GM23338 (cell line): ENCODE data around the gene PGPEP1. TPM values are rescaled to one million over a fixed set of nuclear protein-coding genes. Genes with fewer than 3 reads are reported as not detected.

ENCODE experiments used
- ATAC-seq: fragments of 200-7000 bp; cut with Tn5 transposase; 3 replicates; pipeline ENCODE4 v1.9.1; 2020
- DNase-seq: peaks from one replicate; pipeline ENCODE4 v3.0.0-alpha.2; 2015; ENCODE audit warnings: low spot score
- H2AFZ ChIP-seq: fragments of 200-600 bp; sonication (generic); 2 replicates; pipeline ENCODE4 v1.8.0; 2016; ENCODE audit warnings: antibody characterized with exemption, mild to moderate bottlenecking, moderate library complexity
- H3F3A ChIP-seq: fragments of 200-600 bp; sonication (generic); replicated peaks from 2 replicates; pipeline ENCODE4 v1.8.0; 2017; ENCODE audit warnings: antibody characterized with exemption, mixed run types, low read depth
- H3K27ac ChIP-seq: fragments of 200-600 bp; sonication (generic); 2 replicates; pipeline ENCODE4 v1.6.1; 2016; ENCODE audit warnings: low read depth
- H3K27me3 ChIP-seq: fragments of 200-600 bp; sonication (generic); 2 replicates; pipeline ENCODE4 v1.8.0; 2016; ENCODE audit warnings: mild to moderate bottlenecking, mixed run types, moderate library complexity; ENCODE audit not compliant: insufficient read depth
- H3K36me3 ChIP-seq: fragments of 200-600 bp; sonication (generic); 2 replicates; pipeline ENCODE4 v1.8.0; 2016; ENCODE audit warnings: mild to moderate bottlenecking; ENCODE audit not compliant: insufficient read depth
- H3K4me1 ChIP-seq: fragments of 200-600 bp; sonication (generic); 2 replicates; pipeline ENCODE4 v1.8.0; 2016; ENCODE audit warnings: mild to moderate bottlenecking, moderate library complexity; ENCODE audit not compliant: insufficient read depth
- H3K4me2 ChIP-seq: fragments of 200-600 bp; sonication (generic); 2 replicates; pipeline ENCODE4 v1.7.1; 2017; ENCODE audit warnings: mixed run types
- H3K4me3 ChIP-seq: fragments of 200-600 bp; sonication (generic); 2 replicates; pipeline ENCODE4 v1.6.1; 2016; ENCODE audit warnings: mixed run types
- H3K79me2 ChIP-seq: fragments of 200-600 bp; sonication (generic); replicated peaks from 2 replicates; pipeline ENCODE4 v1.8.0; 2017; ENCODE audit warnings: mild to moderate bottlenecking; ENCODE audit not compliant: insufficient read depth
- H3K9me2 ChIP-seq: fragments of 200-600 bp; sonication (generic); 2 replicates; pipeline ENCODE4 v1.8.0; 2017; ENCODE audit not compliant: insufficient read depth
- H4K20me1 ChIP-seq: fragments of 200-600 bp; sonication (generic); replicated peaks from 2 replicates; pipeline ENCODE4 v1.8.0; 2017; ENCODE audit warnings: mild to moderate bottlenecking; ENCODE audit not compliant: insufficient read depth
- H3K27ac Mint-ChIP-seq: 2 replicates; pipeline ENCODE4 v1.8.0; 2020; ENCODE audit warnings: inconsistent platforms, mild to moderate bottlenecking, moderate library complexity, mixed read lengths
- H3K27me3 Mint-ChIP-seq: 3 replicates; pipeline ENCODE4 v1.8.0; 2022; ENCODE audit warnings: low read depth, mild to moderate bottlenecking, moderate library complexity, mixed read lengths, inconsistent platforms; ENCODE audit not compliant: insufficient read depth, poor library complexity
- H3K36me3 Mint-ChIP-seq: 3 replicates; pipeline ENCODE4 v1.8.0; 2021; ENCODE audit warnings: low read depth, mild to moderate bottlenecking, inconsistent platforms, moderate library complexity, mixed read lengths
- H3K4me1 Mint-ChIP-seq: 3 replicates; pipeline ENCODE4 v1.8.0; 2020; ENCODE audit warnings: mild to moderate bottlenecking, inconsistent platforms, mixed read lengths
- H3K4me3 Mint-ChIP-seq: 3 replicates; pipeline ENCODE4 v1.8.0; 2021; ENCODE audit warnings: moderate library complexity, mild to moderate bottlenecking, inconsistent platforms, mixed read lengths
- H3K9me3 Mint-ChIP-seq: 3 replicates; pipeline ENCODE4 v1.8.0; 2020; ENCODE audit warnings: moderate library complexity, mild to moderate bottlenecking, inconsistent platforms, mixed read lengths
- CREB1 ChIP-seq: fragments of 250-450 bp; sonication (Bioruptor Pico); IDR thresholded peaks from 2 replicates; pipeline ENCODE4 v1.5.0; 2020; ENCODE audit warnings: low read depth, mild to moderate bottlenecking, moderate library complexity
- EZH2 ChIP-seq: fragments of 200-600 bp; sonication (generic); IDR thresholded peaks from one replicate; pipeline ENCODE4 v1.8.0; 2017; ENCODE audit warnings: antibody characterized with exemption, mild to moderate bottlenecking, low read depth; ENCODE audit not compliant: unreplicated experiment
- EZH2phosphoT487 ChIP-seq: fragments of 200-600 bp; sonication (generic); IDR thresholded peaks from one replicate; pipeline ENCODE4 v1.8.1; 2018; ENCODE audit warnings: antibody characterized with exemption; ENCODE audit not compliant: unreplicated experiment
- NANOG ChIP-seq: IDR thresholded peaks from 2 replicates; pipeline ENCODE4 v1.6.1; 2016; ENCODE audit warnings: antibody characterized with exemption, borderline replicate concordance
- POLR2AphosphoS5 ChIP-seq: IDR thresholded peaks from 2 replicates; pipeline ENCODE4 v1.6.1; 2016; ENCODE audit warnings: antibody characterized with exemption, low read depth
- ZNF114 ChIP-seq: fragments of 250-450 bp; sonication (Bioruptor Pico); IDR thresholded peaks from 2 replicates; pipeline ENCODE4 v1.5.0; 2020; ENCODE audit warnings: mild to moderate bottlenecking, moderate library complexity
- polyA plus RNA-seq: library from polyadenylated mRNA; unstranded; fragments of >200 nt; fragmentation: Nextera tagmentation; extraction: Ambion mirVana; gene quantifications from 2 replicates; pipeline ENCODE4 v1.2.1, GENCODE V29; 2016
- total RNA-seq: library from RNA; depleted of rRNA; stranded (reverse); fragments of >200 nt; shearing (Covaris generic); gene quantifications from 2 replicates; pipeline ENCODE4 v1.2.3, GENCODE V29; 2014
- TF ChIP-seq, protein P1 (sequence below): IDR thresholded peaks from 2 replicates; pipeline ENCODE4 v1.6.1; 2016; ENCODE audit warnings: antibody characterized with exemption
- TF ChIP-seq, protein P2 (sequence below), 2 experiments: fragments of 200-600 bp in 1 of 2; sonication (generic) in 1 of 2; conservative IDR thresholded peaks; 2 replicates each; pipeline versions ENCODE4 v1.5.1 to v1.6.1; 2016 to 2017; ENCODE audit warnings: antibody characterized with exemption in 2 of 2, low read depth in 2 of 2, mild to moderate bottlenecking in 2 of 2, moderate library complexity in 1 of 2
- TF ChIP-seq, protein P3 (sequence below): fragments of 250-450 bp; sonication (Bioruptor Pico); IDR thresholded peaks from 2 replicates; pipeline ENCODE4 v1.5.0; 2020; ENCODE audit warnings: mild to moderate bottlenecking, moderate library complexity

Gene PGPEP1
- total and polyA plus RNA-seq, 2 experiments from 2014 or later, result 15.5 to 18.9 TPM

DNA sequence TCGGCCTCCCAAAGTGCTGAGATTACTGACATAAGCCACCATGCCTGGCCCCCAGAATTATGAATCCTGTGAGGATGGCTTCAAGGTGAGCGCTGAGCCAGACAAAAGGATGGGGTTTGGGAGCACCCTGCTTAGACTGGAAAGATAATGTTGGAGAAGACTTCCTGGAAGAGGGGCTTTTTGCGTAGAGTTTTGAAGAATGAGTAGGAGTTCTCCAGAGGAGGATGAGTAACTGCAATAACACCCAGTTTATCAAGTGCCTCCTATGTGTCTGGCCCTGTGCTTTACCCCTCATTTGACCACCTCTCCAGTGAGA, 44.9 kb downstream of the PGPEP1 start (continued):
- TF ChIP-seq, protein P1, sequence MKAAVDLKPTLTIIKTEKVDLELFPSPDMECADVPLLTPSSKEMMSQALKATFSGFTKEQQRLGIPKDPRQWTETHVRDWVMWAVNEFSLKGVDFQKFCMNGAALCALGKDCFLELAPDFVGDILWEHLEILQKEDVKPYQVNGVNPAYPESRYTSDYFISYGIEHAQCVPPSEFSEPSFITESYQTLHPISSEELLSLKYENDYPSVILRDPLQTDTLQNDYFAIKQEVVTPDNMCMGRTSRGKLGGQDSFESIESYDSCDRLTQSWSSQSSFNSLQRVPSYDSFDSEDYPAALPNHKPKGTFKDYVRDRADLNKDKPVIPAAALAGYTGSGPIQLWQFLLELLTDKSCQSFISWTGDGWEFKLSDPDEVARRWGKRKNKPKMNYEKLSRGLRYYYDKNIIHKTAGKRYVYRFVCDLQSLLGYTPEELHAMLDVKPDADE, result no peak
- TF ChIP-seq EZH2phosphoT487, result no peak
- TF ChIP-seq, protein P2, sequence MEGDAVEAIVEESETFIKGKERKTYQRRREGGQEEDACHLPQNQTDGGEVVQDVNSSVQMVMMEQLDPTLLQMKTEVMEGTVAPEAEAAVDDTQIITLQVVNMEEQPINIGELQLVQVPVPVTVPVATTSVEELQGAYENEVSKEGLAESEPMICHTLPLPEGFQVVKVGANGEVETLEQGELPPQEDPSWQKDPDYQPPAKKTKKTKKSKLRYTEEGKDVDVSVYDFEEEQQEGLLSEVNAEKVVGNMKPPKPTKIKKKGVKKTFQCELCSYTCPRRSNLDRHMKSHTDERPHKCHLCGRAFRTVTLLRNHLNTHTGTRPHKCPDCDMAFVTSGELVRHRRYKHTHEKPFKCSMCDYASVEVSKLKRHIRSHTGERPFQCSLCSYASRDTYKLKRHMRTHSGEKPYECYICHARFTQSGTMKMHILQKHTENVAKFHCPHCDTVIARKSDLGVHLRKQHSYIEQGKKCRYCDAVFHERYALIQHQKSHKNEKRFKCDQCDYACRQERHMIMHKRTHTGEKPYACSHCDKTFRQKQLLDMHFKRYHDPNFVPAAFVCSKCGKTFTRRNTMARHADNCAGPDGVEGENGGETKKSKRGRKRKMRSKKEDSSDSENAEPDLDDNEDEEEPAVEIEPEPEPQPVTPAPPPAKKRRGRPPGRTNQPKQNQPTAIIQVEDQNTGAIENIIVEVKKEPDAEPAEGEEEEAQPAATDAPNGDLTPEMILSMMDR (conservative IDR thresholded peaks at IDR 0.05; ENCODE audit: low read depth in 2 of 2), result no peak
- TF ChIP-seq ZNF114 (CRISPR knock-in tag), result no peak

DNA sequence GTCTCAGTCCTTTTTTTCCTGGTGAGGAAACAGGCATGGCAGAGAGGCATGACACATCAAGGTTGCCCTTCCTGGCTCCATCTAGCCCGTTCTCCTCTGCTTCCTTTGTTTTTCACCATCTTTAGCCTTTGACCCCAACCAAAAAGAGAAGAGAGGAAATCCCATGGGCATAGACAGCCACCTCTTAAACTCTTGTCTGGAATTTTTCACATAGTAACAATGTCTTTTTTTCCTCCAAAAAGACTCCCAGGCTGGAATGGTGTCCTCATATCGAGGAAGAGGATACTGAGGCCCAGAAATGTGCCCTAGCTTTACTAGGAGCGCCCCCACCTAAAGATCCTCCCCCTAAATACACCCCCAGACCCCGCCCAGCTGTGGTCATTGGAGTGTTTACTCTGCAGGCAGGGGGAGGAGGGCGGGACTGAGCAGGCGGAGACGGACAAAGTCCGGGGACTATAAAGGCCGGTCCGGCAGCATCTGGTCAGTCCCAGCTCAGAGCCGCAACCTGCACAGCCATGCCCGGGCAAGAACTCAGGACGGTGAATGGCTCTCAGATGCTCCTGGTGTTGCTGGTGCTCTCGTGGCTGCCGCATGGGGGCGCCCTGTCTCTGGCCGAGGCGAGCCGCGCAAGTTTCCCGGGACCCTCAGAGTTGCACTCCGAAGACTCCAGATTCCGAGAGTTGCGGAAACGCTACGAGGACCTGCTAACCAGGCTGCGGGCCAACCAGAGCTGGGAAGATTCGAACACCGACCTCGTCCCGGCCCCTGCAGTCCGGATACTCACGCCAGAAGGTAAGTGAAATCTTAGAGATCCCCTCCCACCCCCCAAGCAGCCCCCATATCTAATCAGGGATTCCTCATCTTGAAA, 45.5 kb downstream of the PGPEP1 start, which contains the start of gene GDF15:
TSS of gene GDF15 (plus strand) at position 484 of the 868 bp plus-strand sequence. CDS start at position 516, 32 bp downstream.
- H3K9me3 Mint-ChIP-seq, result no peaks in the 10 kb centered on the region
- Histone ChIP-seq H3K27me3 (peaks cover 21% of the 10 kb centered on the region), H3K4me3 (peak within 1 kb of the TSS; percentile 41), H3K79me2 (no peaks in the 10 kb centered on the region), H3K4me1 (peaks cover 9% of the 10 kb centered on the region), H3K4me2 (peak within 1 kb of the TSS; percentile 51), H3F3A (peaks cover 26% of the 10 kb centered on the region), H4K20me1 (no peaks in the 10 kb centered on the region), H3K9me2 (no peaks in the 10 kb centered on the region), H3K36me3 (no peaks in the 10 kb centered on the region), H3K27ac (peak within 1 kb of the TSS; percentile 68; the same call in 1 of the 2 replicates), H2AFZ (peak within 1 kb of the TSS; percentile 69)
- H3K36me3 Mint-ChIP-seq, result peaks cover 11% of the 10 kb centered on the region
- peaks cover 38% of the 10 kb centered on the region for H3K27me3 Mint-ChIP-seq
- peak within 1 kb of the TSS; percentile 67 for H3K4me3 Mint-ChIP-seq
- DNase-seq (peak; percentile 89), ATAC-seq (peak; percentile 79)
- H3K27ac Mint-ChIP-seq, result peak within 1 kb of the TSS; percentile 81
- peaks cover 14% of the 10 kb centered on the region for H3K4me1 Mint-ChIP-seq
- TF ChIP-seq, protein P3, sequence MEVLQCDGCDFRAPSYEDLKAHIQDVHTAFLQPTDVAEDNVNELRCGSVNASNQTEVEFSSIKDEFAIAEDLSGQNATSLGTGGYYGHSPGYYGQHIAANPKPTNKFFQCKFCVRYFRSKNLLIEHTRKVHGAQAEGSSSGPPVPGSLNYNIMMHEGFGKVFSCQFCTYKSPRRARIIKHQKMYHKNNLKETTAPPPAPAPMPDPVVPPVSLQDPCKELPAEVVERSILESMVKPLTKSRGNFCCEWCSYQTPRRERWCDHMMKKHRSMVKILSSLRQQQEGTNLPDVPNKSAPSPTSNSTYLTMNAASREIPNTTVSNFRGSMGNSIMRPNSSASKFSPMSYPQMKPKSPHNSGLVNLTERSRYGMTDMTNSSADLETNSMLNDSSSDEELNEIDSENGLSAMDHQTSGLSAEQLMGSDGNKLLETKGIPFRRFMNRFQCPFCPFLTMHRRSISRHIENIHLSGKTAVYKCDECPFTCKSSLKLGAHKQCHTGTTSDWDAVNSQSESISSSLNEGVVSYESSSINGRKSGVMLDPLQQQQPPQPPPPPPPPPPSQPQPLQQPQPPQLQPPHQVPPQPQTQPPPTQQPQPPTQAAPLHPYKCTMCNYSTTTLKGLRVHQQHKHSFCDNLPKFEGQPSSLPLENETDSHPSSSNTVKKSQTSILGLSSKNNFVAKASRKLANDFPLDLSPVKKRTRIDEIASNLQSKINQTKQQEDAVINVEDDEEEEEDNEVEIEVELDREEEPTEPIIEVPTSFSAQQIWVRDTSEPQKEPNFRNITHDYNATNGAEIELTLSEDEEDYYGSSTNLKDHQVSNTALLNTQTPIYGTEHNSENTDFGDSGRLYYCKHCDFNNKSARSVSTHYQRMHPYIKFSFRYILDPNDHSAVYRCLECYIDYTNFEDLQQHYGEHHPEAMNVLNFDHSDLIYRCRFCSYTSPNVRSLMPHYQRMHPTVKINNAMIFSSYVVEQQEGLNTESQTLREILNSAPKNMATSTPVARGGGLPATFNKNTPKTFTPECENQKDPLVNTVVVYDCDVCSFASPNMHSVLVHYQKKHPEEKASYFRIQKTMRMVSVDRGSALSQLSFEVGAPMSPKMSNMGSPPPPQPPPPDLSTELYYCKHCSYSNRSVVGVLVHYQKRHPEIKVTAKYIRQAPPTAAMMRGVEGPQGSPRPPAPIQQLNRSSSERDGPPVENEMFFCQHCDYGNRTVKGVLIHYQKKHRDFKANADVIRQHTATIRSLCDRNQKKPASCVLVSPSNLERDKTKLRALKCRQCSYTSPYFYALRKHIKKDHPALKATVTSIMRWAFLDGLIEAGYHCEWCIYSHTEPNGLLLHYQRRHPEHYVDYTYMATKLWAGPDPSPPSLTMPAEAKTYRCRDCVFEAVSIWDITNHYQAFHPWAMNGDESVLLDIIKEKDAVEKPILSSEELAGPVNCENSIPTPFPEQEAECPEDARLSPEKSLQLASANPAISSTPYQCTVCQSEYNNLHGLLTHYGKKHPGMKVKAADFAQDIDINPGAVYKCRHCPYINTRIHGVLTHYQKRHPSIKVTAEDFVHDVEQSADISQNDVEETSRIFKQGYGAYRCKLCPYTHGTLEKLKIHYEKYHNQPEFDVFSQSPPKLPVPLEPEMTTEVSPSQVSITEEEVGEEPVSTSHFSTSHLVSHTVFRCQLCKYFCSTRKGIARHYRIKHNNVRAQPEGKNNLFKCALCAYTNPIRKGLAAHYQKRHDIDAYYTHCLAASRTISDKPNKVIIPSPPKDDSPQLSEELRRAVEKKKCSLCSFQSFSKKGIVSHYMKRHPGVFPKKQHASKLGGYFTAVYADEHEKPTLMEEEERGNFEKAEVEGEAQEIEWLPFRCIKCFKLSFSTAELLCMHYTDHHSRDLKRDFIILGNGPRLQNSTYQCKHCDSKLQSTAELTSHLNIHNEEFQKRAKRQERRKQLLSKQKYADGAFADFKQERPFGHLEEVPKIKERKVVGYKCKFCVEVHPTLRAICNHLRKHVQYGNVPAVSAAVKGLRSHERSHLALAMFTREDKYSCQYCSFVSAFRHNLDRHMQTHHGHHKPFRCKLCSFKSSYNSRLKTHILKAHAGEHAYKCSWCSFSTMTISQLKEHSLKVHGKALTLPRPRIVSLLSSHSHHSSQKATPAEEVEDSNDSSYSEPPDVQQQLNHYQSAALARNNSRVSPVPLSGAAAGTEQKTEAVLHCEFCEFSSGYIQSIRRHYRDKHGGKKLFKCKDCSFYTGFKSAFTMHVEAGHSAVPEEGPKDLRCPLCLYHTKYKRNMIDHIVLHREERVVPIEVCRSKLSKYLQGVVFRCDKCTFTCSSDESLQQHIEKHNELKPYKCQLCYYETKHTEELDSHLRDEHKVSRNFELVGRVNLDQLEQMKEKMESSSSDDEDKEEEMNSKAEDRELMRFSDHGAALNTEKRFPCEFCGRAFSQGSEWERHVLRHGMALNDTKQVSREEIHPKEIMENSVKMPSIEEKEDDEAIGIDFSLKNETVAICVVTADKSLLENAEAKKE (CRISPR knock-in tag), result no peak
- TF ChIP-seq NANOG (no peak), EZH2 (no peak), CREB1 (CRISPR knock-in tag) (no peak), POLR2AphosphoS5 (peak; percentile 81), ZNF114 (CRISPR knock-in tag) (no peak)
- TF ChIP-seq, protein P2 (conservative IDR thresholded peaks at IDR 0.05; ENCODE audit: low read depth in 2 of 2), result peak; percentile 82 to 90
- TF ChIP-seq, protein P1, result no peak
